Measurements from ENCODE around the gene UBE2D1. TPM values are rescaled to one million over a fixed set of nuclear protein-coding genes. Genes with fewer than 3 reads are reported as not detected.

UBE2D1 gene
- total RNA-seq, 1 donor from 2014 or later = 24.9 TPM

DNA sequence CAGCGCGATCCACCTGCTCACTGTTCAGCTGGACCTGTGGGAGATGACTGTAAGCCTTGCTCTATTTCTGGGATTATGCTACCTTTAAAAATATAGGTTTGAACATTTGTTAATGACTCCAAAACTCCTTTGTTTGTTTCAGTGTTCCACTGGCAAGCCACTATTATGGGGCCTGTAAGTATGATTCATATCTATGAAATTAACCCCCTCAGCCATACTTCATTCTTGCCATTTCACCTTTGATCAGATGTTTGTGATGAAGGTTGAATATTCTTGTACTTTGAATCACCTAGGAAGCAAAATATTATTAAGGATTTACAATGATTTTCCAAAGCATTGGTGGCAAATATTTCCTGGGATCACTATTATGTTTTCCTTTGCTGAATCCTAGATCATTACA is 26.5 kb downstream of the UBE2D1 start:
- no peak overlapping the region for H3K4me3 Mint-ChIP-seq
- H3K36me3 Mint-ChIP-seq (ENCODE audit: low read depth) = no peaks in the 10 kb centered on the region
- no peak for DNase-seq (ENCODE audit: low read depth, low spot score)
- TF ChIP-seq, protein P1, sequence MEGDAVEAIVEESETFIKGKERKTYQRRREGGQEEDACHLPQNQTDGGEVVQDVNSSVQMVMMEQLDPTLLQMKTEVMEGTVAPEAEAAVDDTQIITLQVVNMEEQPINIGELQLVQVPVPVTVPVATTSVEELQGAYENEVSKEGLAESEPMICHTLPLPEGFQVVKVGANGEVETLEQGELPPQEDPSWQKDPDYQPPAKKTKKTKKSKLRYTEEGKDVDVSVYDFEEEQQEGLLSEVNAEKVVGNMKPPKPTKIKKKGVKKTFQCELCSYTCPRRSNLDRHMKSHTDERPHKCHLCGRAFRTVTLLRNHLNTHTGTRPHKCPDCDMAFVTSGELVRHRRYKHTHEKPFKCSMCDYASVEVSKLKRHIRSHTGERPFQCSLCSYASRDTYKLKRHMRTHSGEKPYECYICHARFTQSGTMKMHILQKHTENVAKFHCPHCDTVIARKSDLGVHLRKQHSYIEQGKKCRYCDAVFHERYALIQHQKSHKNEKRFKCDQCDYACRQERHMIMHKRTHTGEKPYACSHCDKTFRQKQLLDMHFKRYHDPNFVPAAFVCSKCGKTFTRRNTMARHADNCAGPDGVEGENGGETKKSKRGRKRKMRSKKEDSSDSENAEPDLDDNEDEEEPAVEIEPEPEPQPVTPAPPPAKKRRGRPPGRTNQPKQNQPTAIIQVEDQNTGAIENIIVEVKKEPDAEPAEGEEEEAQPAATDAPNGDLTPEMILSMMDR (conservative IDR thresholded peaks at IDR 0.05) = no peak
- H3K4me1 Mint-ChIP-seq = peaks cover 7% of the 10 kb centered on the region
- H3K27me3 Mint-ChIP-seq (ENCODE audit: low read depth) = no peaks in the 10 kb centered on the region
- H3K9me3 Mint-ChIP-seq = no peaks in the 10 kb centered on the region
- no peak overlapping the region for H3K27ac Mint-ChIP-seq (ENCODE audit: unreplicated experiment)

DNA sequence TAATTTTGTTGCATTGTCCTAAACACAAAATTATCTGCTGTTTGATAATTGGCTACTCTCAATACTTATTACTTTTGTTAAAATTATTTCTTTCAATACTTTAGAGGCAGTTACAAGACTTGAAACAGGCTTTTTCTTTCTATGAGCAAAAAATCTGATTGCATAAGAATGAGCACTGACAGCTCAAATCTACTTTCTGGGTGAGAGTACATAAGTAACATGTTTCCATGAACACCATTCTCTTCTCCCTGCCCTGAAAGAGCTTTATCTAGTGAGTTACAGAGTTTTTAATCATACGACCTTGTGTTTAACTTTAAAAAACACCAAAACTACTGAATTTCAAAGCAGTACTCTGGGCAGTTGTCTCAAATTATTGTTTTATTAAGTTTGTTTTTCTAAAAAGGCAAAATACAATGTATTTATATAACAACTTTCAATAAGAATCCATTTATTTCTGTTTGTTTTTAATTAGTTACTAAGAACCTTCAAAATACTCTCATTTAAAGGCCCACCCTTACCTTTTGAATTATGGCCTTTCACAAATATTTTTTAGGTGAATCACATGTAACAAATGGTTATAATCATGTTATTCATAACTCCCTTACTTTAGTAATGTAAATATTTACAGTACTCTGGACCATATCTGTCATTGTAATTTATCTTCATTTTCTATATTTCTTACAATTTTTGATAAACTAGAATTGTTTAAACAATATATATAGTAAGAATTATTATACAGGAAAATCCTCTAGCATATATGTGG is 27.4 kb downstream of the UBE2D1 start:
- no peak for DNase-seq (ENCODE audit: low read depth, low spot score)
- no peak overlapping the region for H3K27ac Mint-ChIP-seq (ENCODE audit: unreplicated experiment)
- H3K36me3 Mint-ChIP-seq (ENCODE audit: low read depth) = no peaks in the 10 kb centered on the region
- TF ChIP-seq, protein P1 (conservative IDR thresholded peaks at IDR 0.05) = no peak
- H3K9me3 Mint-ChIP-seq = no peaks in the 10 kb centered on the region
- no peak overlapping the region for H3K4me3 Mint-ChIP-seq
- H3K27me3 Mint-ChIP-seq (ENCODE audit: low read depth) = no peaks in the 10 kb centered on the region
- H3K4me1 Mint-ChIP-seq = peaks cover 7% of the 10 kb centered on the region

DNA sequence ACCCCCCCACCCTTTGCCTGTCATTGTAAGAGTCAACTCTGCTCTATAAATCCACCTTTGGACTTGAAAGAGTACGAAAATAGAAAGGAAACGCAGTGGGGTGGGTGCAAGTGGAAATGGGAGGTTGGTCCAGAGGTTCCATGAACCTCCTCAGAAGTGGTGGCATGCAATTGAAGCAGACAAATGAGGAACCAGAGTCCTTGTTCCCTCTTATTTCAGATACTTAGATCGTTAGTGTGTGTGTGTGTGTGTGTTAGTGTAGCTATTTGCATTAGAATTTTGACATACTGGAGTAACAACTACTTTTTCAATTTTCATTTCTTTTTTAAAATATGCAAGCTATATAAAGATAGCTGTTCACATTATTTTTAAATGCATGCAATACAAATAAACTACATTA is 32.3 kb downstream of the UBE2D1 start:
- no peaks in the 10 kb centered on the region for H3K36me3 Mint-ChIP-seq (ENCODE audit: low read depth)
- no peak overlapping the region for H3K4me3 Mint-ChIP-seq
- H3K27me3 Mint-ChIP-seq (ENCODE audit: low read depth) = no peaks in the 10 kb centered on the region
- no peak overlapping the region for H3K27ac Mint-ChIP-seq (ENCODE audit: unreplicated experiment)
- DNase-seq (ENCODE audit: low read depth, low spot score) = no peak
- TF ChIP-seq, protein P1 (conservative IDR thresholded peaks at IDR 0.05) = no peak
- H3K9me3 Mint-ChIP-seq = no peaks in the 10 kb centered on the region
- H3K4me1 Mint-ChIP-seq = no peaks in the 10 kb centered on the region

DNA sequence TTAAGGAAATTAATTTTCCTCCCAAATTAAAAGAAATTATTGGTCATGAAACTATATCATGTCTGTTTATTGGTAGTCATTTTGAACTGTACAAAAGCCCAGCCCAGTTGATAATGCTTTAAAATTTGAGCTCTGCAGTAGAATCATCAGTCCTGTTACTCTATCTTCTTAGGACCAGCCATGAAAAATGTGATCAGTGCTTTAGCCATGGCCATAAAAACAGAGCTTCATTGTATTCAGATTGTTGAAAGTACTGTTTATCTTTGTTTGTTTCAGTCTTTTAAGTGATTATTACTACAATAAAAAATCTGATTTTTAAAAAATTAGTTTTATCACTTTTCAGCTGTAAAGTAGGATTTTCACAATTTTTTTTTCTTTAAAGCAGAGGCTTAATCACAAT is 36.7 kb downstream of the UBE2D1 start:
- Mint-ChIP-seq H3K9me3 (no peaks in the 10 kb centered on the region), H3K4me3 (no peak overlapping the region), H3K27ac (ENCODE audit: unreplicated experiment) (no peak overlapping the region), H3K36me3 (ENCODE audit: low read depth) (no peaks in the 10 kb centered on the region), H3K4me1 (no peaks in the 10 kb centered on the region), H3K27me3 (ENCODE audit: low read depth) (no peaks in the 10 kb centered on the region)
- DNase-seq (ENCODE audit: low read depth, low spot score) = no peak
- TF ChIP-seq, protein P1 (conservative IDR thresholded peaks at IDR 0.05) = no peak

DNA sequence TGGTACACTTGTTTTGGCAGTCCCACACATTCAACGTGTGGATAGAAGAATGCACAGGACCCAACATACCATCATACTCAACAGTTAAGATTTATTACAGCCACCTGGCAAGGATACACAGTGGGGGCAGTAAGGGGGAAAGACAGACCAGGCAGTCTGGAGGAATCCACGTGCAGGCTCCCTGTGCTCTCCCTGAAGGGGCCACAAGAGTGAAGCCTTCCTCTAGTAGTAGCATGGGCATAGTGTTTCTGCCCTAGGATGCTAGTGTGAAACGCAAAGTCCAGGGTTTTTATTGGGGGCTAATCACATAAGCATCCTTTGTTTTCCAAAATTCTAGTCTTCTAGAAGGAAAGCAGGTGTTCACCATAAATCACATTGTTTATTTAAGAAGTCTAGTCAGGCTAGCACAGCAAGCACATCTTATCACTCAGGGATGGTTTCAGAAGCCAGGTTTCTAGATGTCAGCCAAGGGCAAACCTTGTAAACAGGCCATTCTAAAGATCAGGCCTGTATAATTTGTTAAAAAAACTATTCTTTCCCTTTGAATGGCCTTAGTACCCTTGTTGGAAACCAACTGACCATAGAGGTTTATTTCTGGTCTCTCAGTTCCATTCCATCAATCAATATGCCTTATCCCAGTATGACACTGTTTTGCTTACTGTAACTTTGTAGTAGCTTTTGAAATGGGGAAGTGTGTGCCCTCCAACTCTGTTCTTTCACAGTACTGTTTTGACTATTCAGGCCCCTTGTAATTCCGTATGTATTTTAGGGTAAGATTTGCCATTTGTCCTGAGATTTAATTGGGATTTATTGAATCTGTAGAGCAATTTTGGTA is 38.0 kb downstream of the UBE2D1 start:
- Mint-ChIP-seq H3K36me3 (ENCODE audit: low read depth) (no peaks in the 10 kb centered on the region), H3K27ac (ENCODE audit: unreplicated experiment) (no peak overlapping the region), H3K9me3 (no peaks in the 10 kb centered on the region), H3K4me1 (no peaks in the 10 kb centered on the region), H3K4me3 (no peak overlapping the region), H3K27me3 (ENCODE audit: low read depth) (no peaks in the 10 kb centered on the region)
- TF ChIP-seq, protein P1 (conservative IDR thresholded peaks at IDR 0.05) = no peak
- no peak for DNase-seq (ENCODE audit: low read depth, low spot score)
